Activated gamma-delta T cell treated with Interleukin-2 at 50 U/mL for 16 hours (primary cell): ENCODE data around the gene DAZ2.
"Not testable (repeated sequence)": the region's sequence is repeated elsewhere in the genome, so short reads cannot be mapped to it uniquely, and the experiment has no call there.

Source experiments
- DNase-seq: peaks from one replicate; pipeline ENCODE4 v3.0.0-alpha.2; 2020

Gene DAZ2, protein sequence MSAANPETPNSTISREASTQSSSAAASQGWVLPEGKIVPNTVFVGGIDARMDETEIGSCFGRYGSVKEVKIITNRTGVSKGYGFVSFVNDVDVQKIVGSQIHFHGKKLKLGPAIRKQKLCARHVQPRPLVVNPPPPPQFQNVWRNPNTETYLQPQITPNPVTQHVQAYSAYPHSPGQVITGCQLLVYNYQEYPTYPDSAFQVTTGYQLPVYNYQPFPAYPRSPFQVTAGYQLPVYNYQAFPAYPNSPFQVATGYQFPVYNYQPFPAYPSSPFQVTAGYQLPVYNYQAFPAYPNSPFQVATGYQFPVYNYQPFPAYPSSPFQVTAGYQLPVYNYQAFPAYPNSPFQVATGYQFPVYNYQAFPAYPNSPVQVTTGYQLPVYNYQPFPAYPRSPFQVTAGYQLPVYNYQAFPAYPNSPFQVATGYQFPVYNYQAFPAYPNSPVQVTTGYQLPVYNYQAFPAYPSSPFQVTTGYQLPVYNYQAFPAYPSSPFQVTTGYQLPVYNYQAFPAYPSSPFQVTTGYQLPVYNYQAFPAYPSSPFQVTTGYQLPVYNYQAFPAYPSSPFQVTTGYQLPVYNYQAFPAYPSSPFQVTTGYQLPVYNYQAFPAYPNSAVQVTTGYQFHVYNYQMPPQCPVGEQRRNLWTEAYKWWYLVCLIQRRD

DNA sequence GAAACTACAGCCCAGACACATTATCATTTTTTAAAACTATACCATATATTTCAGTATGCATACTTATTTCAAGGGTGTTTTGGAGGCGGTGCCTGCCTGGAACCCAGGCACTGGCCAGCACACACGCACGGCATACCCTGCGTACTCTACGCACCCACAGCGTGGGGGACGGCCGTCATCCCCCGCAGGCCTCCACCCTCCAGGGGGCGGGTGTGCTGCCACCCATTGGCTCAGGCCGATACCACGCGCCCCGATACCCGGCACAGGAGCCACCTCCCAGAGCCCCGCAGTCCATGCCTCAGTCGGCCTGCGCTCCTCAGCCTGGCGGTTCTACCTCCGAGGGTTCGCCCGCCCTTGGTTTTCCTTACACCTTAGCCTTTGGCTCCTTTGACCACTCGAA, at the start of gene DAZ2:
DAZ2 (plus strand) TSS at position 301 of the 400 bp plus-strand sequence. CDS start 208 bp downstream, outside the sequence.
- DNase-seq: not testable (repeated sequence)

DNA sequence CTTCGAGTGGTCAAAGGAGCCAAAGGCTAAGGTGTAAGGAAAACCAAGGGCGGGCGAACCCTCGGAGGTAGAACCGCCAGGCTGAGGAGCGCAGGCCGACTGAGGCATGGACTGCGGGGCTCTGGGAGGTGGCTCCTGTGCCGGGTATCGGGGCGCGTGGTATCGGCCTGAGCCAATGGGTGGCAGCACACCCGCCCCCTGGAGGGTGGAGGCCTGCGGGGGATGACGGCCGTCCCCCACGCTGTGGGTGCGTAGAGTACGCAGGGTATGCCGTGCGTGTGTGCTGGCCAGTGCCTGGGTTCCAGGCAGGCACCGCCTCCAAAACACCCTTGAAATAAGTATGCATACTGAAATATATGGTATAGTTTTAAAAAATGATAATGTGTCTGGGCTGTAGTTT, 20.4 kb upstream of the DAZ2 start, which contains the start of gene DAZ1:
DAZ1 (minus strand) TSS at position 101 of the 400 bp plus-strand sequence. CDS start 208 bp downstream, outside the sequence.
- not testable (repeated sequence) for DNase-seq

DNA sequence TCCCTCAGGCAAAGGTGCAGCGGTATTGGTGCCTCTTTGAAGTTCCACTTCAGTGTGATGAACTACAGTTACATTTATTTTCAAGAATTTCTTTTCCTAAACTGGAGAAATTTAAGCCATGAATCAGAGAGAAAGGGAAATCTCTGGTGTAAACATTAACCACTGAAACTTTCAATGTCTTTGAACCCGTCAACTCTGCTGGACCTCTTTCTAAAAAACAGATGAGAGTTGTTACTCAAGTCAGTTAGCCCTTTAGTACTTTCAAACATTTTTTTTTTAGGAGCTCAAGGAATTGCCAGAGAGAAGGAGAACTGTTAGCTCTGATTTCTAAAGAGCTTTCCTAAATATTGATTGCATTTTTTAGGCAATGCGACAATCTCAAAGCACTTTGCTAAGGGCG, 11.9 kb upstream of the DAZ2 start:
- DNase-seq: not testable (repeated sequence)

DNA sequence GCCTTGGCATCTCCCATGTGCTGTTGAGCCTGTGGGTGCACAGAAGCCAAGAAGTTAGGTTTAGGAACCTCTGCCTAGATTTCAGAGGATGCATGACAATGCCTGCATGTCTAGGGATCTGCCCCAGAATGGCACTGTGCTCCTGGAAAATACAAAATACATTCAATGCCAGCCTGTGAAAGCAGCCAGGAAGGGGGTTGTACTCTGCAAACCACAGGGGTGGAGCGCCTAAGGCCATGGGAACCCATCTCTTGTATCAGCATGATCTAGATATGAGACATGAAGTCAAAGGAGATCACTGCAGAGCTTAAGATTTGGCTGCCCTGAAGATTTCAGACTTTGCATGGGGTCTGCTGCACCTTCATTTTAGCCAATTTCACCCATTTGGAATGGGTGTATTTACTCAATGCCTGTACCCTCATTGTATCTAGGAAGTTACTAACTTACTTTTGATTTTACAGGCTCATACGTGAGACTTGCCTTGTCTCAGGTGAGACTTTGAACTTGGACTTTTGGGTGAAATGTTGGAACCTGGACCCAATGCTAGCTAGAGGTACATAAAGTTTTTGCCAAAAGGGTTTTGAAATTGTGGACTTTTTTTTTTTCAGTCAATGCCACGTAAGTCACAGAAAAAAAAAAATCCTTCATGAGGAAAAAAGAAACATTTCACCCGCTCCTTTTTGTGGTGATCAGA, 9.4 kb upstream of the DAZ2 start:
- DNase-seq: not testable (repeated sequence)

DNA sequence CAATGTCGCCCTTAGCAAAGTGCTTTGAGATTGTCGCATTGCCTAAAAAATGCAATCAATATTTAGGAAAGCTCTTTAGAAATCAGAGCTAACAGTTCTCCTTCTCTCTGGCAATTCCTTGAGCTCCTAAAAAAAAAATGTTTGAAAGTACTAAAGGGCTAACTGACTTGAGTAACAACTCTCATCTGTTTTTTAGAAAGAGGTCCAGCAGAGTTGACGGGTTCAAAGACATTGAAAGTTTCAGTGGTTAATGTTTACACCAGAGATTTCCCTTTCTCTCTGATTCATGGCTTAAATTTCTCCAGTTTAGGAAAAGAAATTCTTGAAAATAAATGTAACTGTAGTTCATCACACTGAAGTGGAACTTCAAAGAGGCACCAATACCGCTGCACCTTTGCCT, 8.7 kb upstream of the DAZ2 start:
- DNase-seq: not testable (repeated sequence)
